Measurements from ENCODE around the gene RNF151. TPM values are rescaled to one million over a fixed set of nuclear protein-coding genes. Genes with fewer than 3 reads are reported as not detected.
A peak's percentile ranks its signal among the peaks of the same experiment; 100 is the strongest.

RNF151 gene
- total and polyA plus RNA-seq, 2 of the 13 experiments (the other 11 are each of a cell fraction or from before 2014, with no cell fraction given), result not detected

DNA sequence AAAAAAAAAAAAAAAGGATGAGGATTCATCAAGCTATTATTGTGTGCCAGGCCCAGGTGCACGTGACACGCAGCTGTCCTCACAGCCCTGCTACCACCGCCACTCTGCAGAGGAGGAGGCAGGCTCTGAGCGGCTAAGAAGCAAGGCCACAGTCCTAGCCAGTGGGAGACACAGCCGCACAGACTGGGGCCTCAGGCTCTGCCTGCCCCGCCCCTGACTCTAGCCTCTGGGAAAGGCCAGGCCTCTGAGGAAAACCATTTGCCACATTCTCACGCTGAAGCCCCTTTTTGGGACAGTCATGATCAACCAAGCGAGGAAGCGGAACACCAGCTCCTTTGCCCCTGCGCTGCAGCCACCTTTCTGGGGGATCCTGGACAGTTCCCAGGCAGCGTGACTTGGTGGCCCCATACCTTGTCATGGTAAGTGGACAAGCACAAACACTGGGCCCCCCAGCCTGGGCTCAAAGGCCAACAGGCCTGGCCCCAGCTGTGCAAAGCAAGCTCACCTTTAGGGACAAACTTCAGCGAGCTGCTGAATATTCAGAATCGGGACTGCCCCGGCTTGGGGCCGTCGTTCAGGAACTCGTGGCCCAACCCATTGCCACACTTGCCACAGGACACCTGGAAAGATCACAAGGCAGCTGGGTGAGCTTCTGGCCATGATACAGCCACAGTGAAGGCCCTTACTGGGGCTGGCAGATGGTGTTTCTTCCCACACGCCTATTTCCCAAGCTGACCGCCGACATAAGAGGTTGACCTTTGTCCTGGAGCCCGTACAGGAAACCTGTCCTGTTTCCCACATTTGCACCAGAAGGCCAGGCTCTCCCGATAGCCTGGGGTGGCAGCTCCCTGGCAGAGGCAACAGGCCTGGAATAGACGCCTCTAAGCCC lies 26.1 kb upstream of the RNF151 start (continued):
- TF ChIP-seq, protein P1, sequence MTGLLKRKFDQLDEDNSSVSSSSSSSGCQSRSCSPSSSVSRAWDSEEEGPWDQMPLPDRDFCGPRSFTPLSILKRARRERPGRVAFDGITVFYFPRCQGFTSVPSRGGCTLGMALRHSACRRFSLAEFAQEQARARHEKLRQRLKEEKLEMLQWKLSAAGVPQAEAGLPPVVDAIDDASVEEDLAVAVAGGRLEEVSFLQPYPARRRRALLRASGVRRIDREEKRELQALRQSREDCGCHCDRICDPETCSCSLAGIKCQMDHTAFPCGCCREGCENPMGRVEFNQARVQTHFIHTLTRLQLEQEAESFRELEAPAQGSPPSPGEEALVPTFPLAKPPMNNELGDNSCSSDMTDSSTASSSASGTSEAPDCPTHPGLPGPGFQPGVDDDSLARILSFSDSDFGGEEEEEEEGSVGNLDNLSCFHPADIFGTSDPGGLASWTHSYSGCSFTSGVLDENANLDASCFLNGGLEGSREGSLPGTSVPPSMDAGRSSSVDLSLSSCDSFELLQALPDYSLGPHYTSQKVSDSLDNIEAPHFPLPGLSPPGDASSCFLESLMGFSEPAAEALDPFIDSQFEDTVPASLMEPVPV (CRISPR knock-in tag; IDR thresholded peaks at IDR 0.05), result peak; percentile 74; the same call in 1 of the 2 replicates
- TF ChIP-seq KAT2B (IDR thresholded peaks at IDR 0.05; ENCODE audit: borderline replicate concordance, low read depth, low read length) (no peak), POLR2A (IDR thresholded peaks at IDR 0.05; ENCODE audit: insufficient read depth in 1 of 2, low read depth in 2 of 2, low read length in 2 of 2) (peak; percentile 61 to 74; a peak in 3 of 4 replicates), RARG (CRISPR knock-in tag; IDR thresholded peaks at IDR 0.05; ENCODE audit: low read depth) (no peak), ARNT2 (CRISPR knock-in tag; IDR thresholded peaks at IDR 0.05; ENCODE audit: low read depth) (peak; percentile 72), CCDC6 (CRISPR knock-in tag; IDR thresholded peaks at IDR 0.05) (peak; percentile 80; the same call in 1 of the 2 replicates), ZNF614 (CRISPR knock-in tag; IDR thresholded peaks at IDR 0.05; ENCODE audit: borderline replicate concordance) (no peak; the same call in 1 of the 2 replicates), NCOR1 (IDR thresholded peaks at IDR 0.05; ENCODE audit: borderline replicate concordance, low read length) (peak; percentile 82), PHF5A (CRISPR knock-in tag; IDR thresholded peaks at IDR 0.05; ENCODE audit: low read depth, unreplicated experiment) (no peak), KDM1A (CRISPR knock-in tag; IDR thresholded peaks at IDR 0.05) (no peak), PITX1 (CRISPR knock-in tag; IDR thresholded peaks at IDR 0.05) (no peak; the same call in 1 of the 2 replicates), TMF1 (CRISPR knock-in tag; IDR thresholded peaks at IDR 0.05; ENCODE audit: low read depth) (peak; percentile 25; the same call in 1 of the 2 replicates), ATF7 (IDR thresholded peaks at IDR 0.05) (no peak), ATF7 (CRISPR knock-in tag; IDR thresholded peaks at IDR 0.05) (peak; percentile 61; the same call in 1 of the 2 replicates), POGZ (CRISPR knock-in tag; IDR thresholded peaks at IDR 0.05) (peak; percentile 73; the same call in 1 of the 2 replicates), ZNF124 (CRISPR knock-in tag; IDR thresholded peaks at IDR 0.05) (peak; percentile 79; the same call in 1 of the 2 replicates)
- TF ChIP-seq, protein P2, sequence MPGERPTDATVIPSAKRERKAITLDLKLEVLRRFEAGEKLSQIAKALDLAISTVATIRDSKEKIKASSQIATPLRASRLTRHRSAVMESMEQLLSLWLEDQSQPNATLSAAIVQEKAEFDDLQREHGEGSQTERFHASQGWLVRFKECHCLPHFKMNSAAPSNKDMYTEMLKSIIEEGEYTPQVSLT (CRISPR knock-in tag; IDR thresholded peaks at IDR 0.05; ENCODE audit: borderline replicate concordance, low read depth), result no peak
- TF ChIP-seq, protein P3, sequence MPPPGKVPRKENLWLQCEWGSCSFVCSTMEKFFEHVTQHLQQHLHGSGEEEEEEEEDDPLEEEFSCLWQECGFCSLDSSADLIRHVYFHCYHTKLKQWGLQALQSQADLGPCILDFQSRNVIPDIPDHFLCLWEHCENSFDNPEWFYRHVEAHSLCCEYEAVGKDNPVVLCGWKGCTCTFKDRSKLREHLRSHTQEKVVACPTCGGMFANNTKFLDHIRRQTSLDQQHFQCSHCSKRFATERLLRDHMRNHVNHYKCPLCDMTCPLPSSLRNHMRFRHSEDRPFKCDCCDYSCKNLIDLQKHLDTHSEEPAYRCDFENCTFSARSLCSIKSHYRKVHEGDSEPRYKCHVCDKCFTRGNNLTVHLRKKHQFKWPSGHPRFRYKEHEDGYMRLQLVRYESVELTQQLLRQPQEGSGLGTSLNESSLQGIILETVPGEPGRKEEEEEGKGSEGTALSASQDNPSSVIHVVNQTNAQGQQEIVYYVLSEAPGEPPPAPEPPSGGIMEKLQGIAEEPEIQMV (CRISPR knock-in tag; IDR thresholded peaks at IDR 0.05; ENCODE audit: low read depth), result peak; percentile 71; the same call in 1 of the 2 replicates
- TF ChIP-seq, protein P4, sequence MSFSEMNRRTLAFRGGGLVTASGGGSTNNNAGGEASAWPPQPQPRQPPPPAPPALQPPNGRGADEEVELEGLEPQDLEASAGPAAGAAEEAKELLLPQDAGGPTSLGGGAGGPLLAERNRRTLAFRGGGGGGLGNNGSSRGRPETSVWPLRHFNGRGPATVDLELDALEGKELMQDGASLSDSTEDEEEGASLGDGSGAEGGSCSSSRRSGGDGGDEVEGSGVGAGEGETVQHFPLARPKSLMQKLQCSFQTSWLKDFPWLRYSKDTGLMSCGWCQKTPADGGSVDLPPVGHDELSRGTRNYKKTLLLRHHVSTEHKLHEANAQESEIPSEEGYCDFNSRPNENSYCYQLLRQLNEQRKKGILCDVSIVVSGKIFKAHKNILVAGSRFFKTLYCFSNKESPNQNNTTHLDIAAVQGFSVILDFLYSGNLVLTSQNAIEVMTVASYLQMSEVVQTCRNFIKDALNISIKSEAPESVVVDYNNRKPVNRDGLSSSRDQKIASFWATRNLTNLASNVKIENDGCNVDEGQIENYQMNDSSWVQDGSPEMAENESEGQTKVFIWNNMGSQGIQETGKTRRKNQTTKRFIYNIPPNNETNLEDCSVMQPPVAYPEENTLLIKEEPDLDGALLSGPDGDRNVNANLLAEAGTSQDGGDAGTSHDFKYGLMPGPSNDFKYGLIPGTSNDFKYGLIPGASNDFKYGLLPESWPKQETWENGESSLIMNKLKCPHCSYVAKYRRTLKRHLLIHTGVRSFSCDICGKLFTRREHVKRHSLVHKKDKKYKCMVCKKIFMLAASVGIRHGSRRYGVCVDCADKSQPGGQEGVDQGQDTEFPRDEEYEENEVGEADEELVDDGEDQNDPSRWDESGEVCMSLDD (CRISPR knock-in tag; IDR thresholded peaks at IDR 0.05; ENCODE audit: borderline replicate concordance), result peak; percentile 90
- TF ChIP-seq, protein P5, sequence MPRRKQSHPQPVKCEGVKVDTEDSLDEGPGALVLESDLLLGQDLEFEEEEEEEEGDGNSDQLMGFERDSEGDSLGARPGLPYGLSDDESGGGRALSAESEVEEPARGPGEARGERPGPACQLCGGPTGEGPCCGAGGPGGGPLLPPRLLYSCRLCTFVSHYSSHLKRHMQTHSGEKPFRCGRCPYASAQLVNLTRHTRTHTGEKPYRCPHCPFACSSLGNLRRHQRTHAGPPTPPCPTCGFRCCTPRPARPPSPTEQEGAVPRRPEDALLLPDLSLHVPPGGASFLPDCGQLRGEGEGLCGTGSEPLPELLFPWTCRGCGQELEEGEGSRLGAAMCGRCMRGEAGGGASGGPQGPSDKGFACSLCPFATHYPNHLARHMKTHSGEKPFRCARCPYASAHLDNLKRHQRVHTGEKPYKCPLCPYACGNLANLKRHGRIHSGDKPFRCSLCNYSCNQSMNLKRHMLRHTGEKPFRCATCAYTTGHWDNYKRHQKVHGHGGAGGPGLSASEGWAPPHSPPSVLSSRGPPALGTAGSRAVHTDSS (CRISPR knock-in tag; conservative IDR thresholded peaks at IDR 0.05), result no peak

Measured in HepG2 (cell line).